Uterus (tissue), 4 donors: ENCODE measurements around the gene PRKN. TPM values are rescaled to one million over a fixed set of nuclear protein-coding genes. Genes with fewer than 3 reads are reported as not detected.

Experiments used
- DNase-seq, 2 donors: peaks; one replicate each; pipeline ENCODE4 v3.0.0-alpha.2; 2019 to 2020
- H3K27ac ChIP-seq, 2 donors: fragments of 200-600 bp; sonication (generic); 1 replicate in 1 of 2; 2 replicates in 1 of 2; pipeline ENCODE4 v1.5.1; 2016 to 2018
- H3K27me3 ChIP-seq, 2 donors: fragments of 200-600 bp; sonication (generic); one replicate each; pipeline ENCODE4 v1.5.1; 2018 to 2019; ENCODE audit warnings: control low read depth in 1 of 2
- H3K36me3 ChIP-seq, 2 donors: fragments of 200-600 bp; sonication (generic); one replicate each; pipeline ENCODE4 v1.5.1; 2019; ENCODE audit warnings: control low read depth in 1 of 2
- H3K4me1 ChIP-seq, 2 donors: fragments of 200-600 bp; sonication (generic); one replicate each; pipeline ENCODE4 v1.5.1; 2018 to 2019; ENCODE audit warnings: control low read depth in 1 of 2
- H3K4me3 ChIP-seq, 2 donors: fragments of 200-600 bp; sonication (generic); 1 replicate in 1 of 2; 2 replicates in 1 of 2; pipeline ENCODE4 v1.5.1; 2018 to 2019; ENCODE audit warnings: mild to moderate bottlenecking in 1 of 2
- H3K9me3 ChIP-seq, 2 donors: fragments of 200-600 bp; sonication (generic); one replicate each; pipeline ENCODE4 v1.5.1; 2019; ENCODE audit warnings: control low read depth in 1 of 2
- POLR2A ChIP-seq, 2 donors: fragments of 450-650 bp; IDR thresholded peaks; one replicate each; pipeline ENCODE4 v1.6.1; 2016; ENCODE audit warnings: antibody characterized with exemption in 2 of 2, mild to moderate bottlenecking in 1 of 2, moderate library complexity in 1 of 2
- intact Hi-C: fragments of 100-400 bp; cut with DNase I; formaldehyde crosslinking; loops from one replicate; pipeline ENCODE4 v1.15.1; 2023; ENCODE audit warnings: low total_unique reads
- total RNA-seq, 4 donors: library from RNA; depleted of rRNA in 3 of 4; stranded (reverse); fragments of >200 nt in 3 of 4; gene quantifications; one replicate each; pipeline versions ENCODE4 v1.1.0 to v1.2.4, GENCODE V29; 2014 to 2023
- TF ChIP-seq, protein P1 (sequence below), 4 experiments: fragments of 200-600 bp in 2 of 4; fragments of 450-650 bp in 2 of 4; sonication (generic) in 2 of 4; IDR thresholded peaks; one replicate each; pipeline ENCODE4 v1.5.1; 2016 to 2019; ENCODE audit warnings: antibody characterized with exemption in 4 of 4, mild to moderate bottlenecking in 2 of 4, moderate library complexity in 1 of 4
- donor health status: DM: yes; HTN: yes; CAD: no.

The PRKN gene
- total RNA-seq, 4 donors from 2014 or later, result 10.2 to 21.3 (median 13.1) TPM

DNA sequence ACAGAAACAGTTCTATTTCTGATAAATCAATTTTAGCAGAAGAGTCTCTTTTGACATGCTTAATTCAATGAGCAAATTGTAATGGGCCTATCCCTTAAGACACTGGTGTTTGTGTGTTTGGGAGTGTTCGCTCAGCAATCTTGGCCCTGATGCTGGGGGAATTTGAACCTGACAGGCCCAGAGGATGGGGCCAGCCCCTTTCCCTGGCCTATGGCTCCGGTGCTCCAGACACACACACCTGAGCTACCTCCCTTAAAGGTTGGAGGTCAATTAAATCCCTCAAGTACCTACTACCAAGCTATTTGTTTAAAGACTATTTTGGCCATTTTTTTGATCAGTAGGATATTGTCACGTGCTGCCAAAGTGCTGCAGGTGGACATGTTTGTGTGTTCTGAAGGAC is 549.3 kb downstream of the PRKN start:
- TF ChIP-seq POLR2A (IDR thresholded peaks at IDR 0.05), result no peak
- TF ChIP-seq, protein P1, sequence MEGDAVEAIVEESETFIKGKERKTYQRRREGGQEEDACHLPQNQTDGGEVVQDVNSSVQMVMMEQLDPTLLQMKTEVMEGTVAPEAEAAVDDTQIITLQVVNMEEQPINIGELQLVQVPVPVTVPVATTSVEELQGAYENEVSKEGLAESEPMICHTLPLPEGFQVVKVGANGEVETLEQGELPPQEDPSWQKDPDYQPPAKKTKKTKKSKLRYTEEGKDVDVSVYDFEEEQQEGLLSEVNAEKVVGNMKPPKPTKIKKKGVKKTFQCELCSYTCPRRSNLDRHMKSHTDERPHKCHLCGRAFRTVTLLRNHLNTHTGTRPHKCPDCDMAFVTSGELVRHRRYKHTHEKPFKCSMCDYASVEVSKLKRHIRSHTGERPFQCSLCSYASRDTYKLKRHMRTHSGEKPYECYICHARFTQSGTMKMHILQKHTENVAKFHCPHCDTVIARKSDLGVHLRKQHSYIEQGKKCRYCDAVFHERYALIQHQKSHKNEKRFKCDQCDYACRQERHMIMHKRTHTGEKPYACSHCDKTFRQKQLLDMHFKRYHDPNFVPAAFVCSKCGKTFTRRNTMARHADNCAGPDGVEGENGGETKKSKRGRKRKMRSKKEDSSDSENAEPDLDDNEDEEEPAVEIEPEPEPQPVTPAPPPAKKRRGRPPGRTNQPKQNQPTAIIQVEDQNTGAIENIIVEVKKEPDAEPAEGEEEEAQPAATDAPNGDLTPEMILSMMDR (IDR thresholded peaks at IDR 0.05), result no peak
- no peaks in the 10 kb centered on the region for H3K4me1 ChIP-seq
- no peak for DNase-seq
- intact Hi-C loops, result no loop called here
- H3K4me3 ChIP-seq, result no peak overlapping the region
- H3K27ac ChIP-seq, result no peak overlapping the region
- no peaks in the 10 kb centered on the region for H3K36me3 ChIP-seq
- H3K27me3 ChIP-seq, result no peaks in the 10 kb centered on the region
- H3K9me3 ChIP-seq, result no peaks in the 10 kb centered on the region

DNA sequence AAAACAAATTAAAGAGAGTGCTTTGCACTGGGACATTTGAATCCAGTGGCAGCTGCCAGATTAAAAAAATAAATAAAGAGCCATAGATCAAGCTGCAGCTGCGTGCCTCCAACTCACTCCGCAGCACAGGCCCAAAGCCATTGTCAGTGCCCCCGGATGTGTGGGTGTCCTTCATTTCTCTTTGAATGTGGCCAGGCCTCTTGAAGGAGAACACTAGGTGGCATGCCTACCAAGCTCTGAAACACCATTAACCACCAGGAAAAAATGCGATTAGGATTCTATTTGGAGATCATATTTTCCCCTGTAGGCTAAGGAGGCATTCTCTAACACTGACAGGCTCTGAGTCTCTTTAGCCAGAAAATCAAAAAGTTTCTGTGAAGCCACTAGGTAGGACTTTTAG is 549.8 kb downstream of the PRKN start:
- no peaks in the 10 kb centered on the region for H3K4me1 ChIP-seq
- no peak overlapping the region for H3K4me3 ChIP-seq
- intact Hi-C loops, result no loop called here
- no peak overlapping the region for H3K27ac ChIP-seq
- DNase-seq, result no peak
- no peaks in the 10 kb centered on the region for H3K36me3 ChIP-seq
- no peaks in the 10 kb centered on the region for H3K27me3 ChIP-seq
- H3K9me3 ChIP-seq, result no peaks in the 10 kb centered on the region
- no peak for TF ChIP-seq POLR2A (IDR thresholded peaks at IDR 0.05)
- TF ChIP-seq, protein P1 (IDR thresholded peaks at IDR 0.05), result no peak

DNA sequence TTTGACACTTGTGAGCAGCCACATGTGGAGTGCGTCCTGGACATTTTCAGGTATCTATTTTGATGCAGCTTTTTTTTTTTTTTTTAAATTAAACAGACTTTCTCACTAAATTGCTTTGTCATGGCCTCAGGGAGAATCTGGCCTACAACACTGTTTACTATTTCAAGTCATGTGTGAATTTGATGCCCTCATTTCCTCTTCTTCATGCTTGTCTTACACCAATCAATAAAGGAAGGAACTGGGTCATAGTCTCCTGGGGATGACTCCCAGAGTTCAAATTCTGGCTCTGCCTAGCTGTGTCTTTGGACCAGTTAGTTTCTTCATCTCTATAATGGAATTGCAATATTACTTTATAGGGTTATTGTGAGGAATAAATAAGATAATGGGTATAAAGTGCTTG is 554.1 kb downstream of the PRKN start:
- intact Hi-C loops, result no loop called here
- no peaks in the 10 kb centered on the region for H3K9me3 ChIP-seq
- TF ChIP-seq, protein P1 (IDR thresholded peaks at IDR 0.05), result no peak
- no peak for TF ChIP-seq POLR2A (IDR thresholded peaks at IDR 0.05)
- no peak for DNase-seq
- no peaks in the 10 kb centered on the region for H3K4me1 ChIP-seq
- H3K4me3 ChIP-seq, result no peak overlapping the region
- H3K27ac ChIP-seq, result no peak overlapping the region
- no peaks in the 10 kb centered on the region for H3K36me3 ChIP-seq
- H3K27me3 ChIP-seq, result no peaks in the 10 kb centered on the region

DNA sequence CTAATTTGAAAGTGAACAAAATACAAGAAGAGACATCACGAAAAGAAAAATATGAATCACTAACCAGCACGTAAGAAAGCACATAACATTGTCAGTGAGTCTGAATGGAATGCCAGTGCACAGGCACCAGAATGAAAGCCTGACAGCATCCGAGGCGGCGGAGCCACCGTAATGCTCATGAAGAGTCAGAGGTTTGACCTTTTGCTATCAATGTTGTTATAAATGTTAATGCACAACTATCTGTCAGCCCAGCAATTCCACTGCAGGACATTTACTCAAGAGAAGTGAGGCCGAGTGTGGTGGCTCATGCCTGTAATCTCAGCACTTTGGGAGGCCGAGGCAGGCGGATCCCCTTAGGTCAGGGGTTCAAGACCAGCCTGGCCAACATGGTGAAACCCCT is 562.1 kb downstream of the PRKN start:
- no peak overlapping the region for H3K4me3 ChIP-seq
- no peaks in the 10 kb centered on the region for H3K9me3 ChIP-seq
- H3K36me3 ChIP-seq, result no peaks in the 10 kb centered on the region
- H3K4me1 ChIP-seq, result no peaks in the 10 kb centered on the region
- TF ChIP-seq, protein P1 (IDR thresholded peaks at IDR 0.05), result no peak
- TF ChIP-seq POLR2A (IDR thresholded peaks at IDR 0.05), result no peak
- DNase-seq, result no peak
- H3K27ac ChIP-seq, result no peak overlapping the region
- intact Hi-C loops, result no loop called here
- H3K27me3 ChIP-seq, result no peaks in the 10 kb centered on the region

DNA sequence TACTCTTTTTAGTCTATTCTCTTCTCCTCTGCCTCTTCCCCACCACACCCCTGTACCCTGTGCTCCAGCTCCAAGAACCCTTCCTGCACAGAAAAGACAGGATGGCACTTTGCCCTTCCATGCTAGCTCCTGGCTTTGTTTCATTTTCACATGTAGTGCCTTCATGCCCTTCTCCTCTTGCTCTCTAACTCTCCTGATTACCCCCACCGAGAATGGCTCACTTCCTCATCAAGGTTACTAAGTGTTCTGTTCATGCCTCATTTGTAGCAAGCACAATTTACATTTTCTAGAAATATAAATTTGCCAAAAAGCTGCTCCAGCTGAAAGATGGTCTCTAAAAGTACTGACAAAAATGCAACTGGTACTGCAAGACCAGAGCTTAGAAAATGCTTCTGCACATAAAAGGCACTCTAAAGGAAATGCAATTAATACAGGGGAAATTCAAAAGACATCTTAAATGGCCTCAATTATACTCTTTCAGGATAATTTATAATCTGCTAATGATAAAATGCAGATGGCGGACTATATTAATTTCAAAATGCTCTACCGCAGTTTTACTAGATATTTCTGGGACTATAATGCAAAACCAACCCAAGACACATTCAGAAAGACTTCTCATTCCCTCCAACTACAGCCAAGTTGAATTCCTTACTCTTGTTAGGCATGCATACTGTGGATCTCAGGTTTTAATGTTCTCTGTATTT is 570.2 kb downstream of the PRKN start:
- no peak overlapping the region for H3K27ac ChIP-seq
- no peaks in the 10 kb centered on the region for H3K4me1 ChIP-seq
- no peaks in the 10 kb centered on the region for H3K9me3 ChIP-seq
- TF ChIP-seq, protein P1 (IDR thresholded peaks at IDR 0.05), result no peak
- TF ChIP-seq POLR2A (IDR thresholded peaks at IDR 0.05), result no peak
- H3K36me3 ChIP-seq, result no peaks in the 10 kb centered on the region
- DNase-seq, result no peak
- H3K27me3 ChIP-seq, result no peaks in the 10 kb centered on the region
- no peak overlapping the region for H3K4me3 ChIP-seq
- intact Hi-C loops, result no loop called here
